Osteocyte (in vitro differentiated cells): ENCODE measurements around the gene ADAMTS14. TPM values are rescaled to one million over a fixed set of nuclear protein-coding genes. Genes with fewer than 3 reads are reported as not detected.

Experiments
- DNase-seq: peaks from one replicate; pipeline ENCODE4 v3.0.0; 2021; ENCODE audit warnings: mixed read lengths; ENCODE audit not compliant: unreplicated experiment; ENCODE audit errors: extremely low spot score
- H3K27ac Mint-ChIP-seq: one replicate; pipeline ENCODE4 v1.8.0; 2021; ENCODE audit warnings: mild to moderate bottlenecking, mixed read lengths; ENCODE audit not compliant: unreplicated experiment
- H3K27me3 Mint-ChIP-seq: one replicate; pipeline ENCODE4 v1.8.0; 2021; ENCODE audit warnings: mixed read lengths; ENCODE audit not compliant: unreplicated experiment
- H3K36me3 Mint-ChIP-seq: one replicate; pipeline ENCODE4 v1.8.0; 2021; ENCODE audit warnings: mixed read lengths; ENCODE audit not compliant: unreplicated experiment
- H3K4me1 Mint-ChIP-seq: one replicate; pipeline ENCODE4 v1.8.0; 2021; ENCODE audit warnings: mixed read lengths; ENCODE audit not compliant: unreplicated experiment
- H3K4me3 Mint-ChIP-seq: one replicate; pipeline ENCODE4 v1.8.0; 2021; ENCODE audit warnings: mild to moderate bottlenecking, moderate library complexity, mixed read lengths; ENCODE audit not compliant: unreplicated experiment
- H3K9me3 Mint-ChIP-seq: one replicate; pipeline ENCODE4 v1.8.0; 2021; ENCODE audit warnings: mixed read lengths; ENCODE audit not compliant: unreplicated experiment
- CTCF ChIP-seq: fragments of 200-600 bp; sonication (generic); IDR thresholded peaks from 2 replicates; pipeline ENCODE4 v1.5.0; 2021; ENCODE audit warnings: antibody characterized with exemption, mild to moderate bottlenecking, moderate library complexity
- total RNA-seq: library from RNA; stranded (reverse); gene quantifications from 2 replicates; pipeline ENCODE4 v1.2.1, GENCODE V29; 2021

The ADAMTS14 gene
- total RNA-seq, 1 donor from 2014 or later: 4.1 TPM

- no peak for DNase-seq
- Mint-ChIP-seq H3K27me3 (no peaks in the 10 kb centered on the region), H3K27ac (no peak overlapping the region), H3K4me3 (no peak overlapping the region), H3K9me3 (no peaks in the 10 kb centered on the region), H3K4me1 (peaks cover 15% of the 10 kb centered on the region), H3K36me3 (no peaks in the 10 kb centered on the region)
- no peak for TF ChIP-seq CTCF
These were observed 13.2 kb downstream of the ADAMTS14 start for GRCh38 chr10:70685455-70685911.

GRCh38 chr10:70688828-70689227 lies 16.5 kb downstream of the ADAMTS14 start:
- H3K27ac Mint-ChIP-seq: no peak overlapping the region
- H3K27me3 Mint-ChIP-seq: peaks cover 12% of the 10 kb centered on the region
- DNase-seq: no peak
- no peak for TF ChIP-seq CTCF
- no peak overlapping the region for H3K4me3 Mint-ChIP-seq
- H3K9me3 Mint-ChIP-seq: no peaks in the 10 kb centered on the region
- no peaks in the 10 kb centered on the region for H3K36me3 Mint-ChIP-seq
- H3K4me1 Mint-ChIP-seq: peaks cover 18% of the 10 kb centered on the region

GRCh38 chr10:70689661-70690060 lies 17.4 kb downstream of the ADAMTS14 start:
- peaks cover 12% of the 10 kb centered on the region for H3K27me3 Mint-ChIP-seq
- no peaks in the 10 kb centered on the region for H3K36me3 Mint-ChIP-seq
- H3K4me3 Mint-ChIP-seq: no peak overlapping the region
- TF ChIP-seq CTCF: no peak
- DNase-seq: no peak
- no peak overlapping the region for H3K27ac Mint-ChIP-seq
- no peaks in the 10 kb centered on the region for H3K9me3 Mint-ChIP-seq
- peaks cover 17% of the 10 kb centered on the region for H3K4me1 Mint-ChIP-seq

- Mint-ChIP-seq H3K9me3 (no peaks in the 10 kb centered on the region), H3K4me3 (no peak overlapping the region), H3K27ac (no peak overlapping the region), H3K4me1 (peaks cover 12% of the 10 kb centered on the region), H3K27me3 (peaks cover 12% of the 10 kb centered on the region), H3K36me3 (no peaks in the 10 kb centered on the region)
- TF ChIP-seq CTCF: no peak
- no peak for DNase-seq
These were observed 18.3 kb downstream of the ADAMTS14 start for GRCh38 chr10:70690589-70690988.

- Mint-ChIP-seq H3K27ac (no peak overlapping the region), H3K4me3 (no peak overlapping the region), H3K4me1 (peaks cover 12% of the 10 kb centered on the region), H3K36me3 (no peaks in the 10 kb centered on the region), H3K27me3 (peaks cover 12% of the 10 kb centered on the region), H3K9me3 (no peaks in the 10 kb centered on the region)
- TF ChIP-seq CTCF: no peak
- DNase-seq: no peak
These were observed 19.3 kb downstream of the ADAMTS14 start for GRCh38 chr10:70691611-70692010.
